ENCODE measurements around the gene RHAG.

DNA sequence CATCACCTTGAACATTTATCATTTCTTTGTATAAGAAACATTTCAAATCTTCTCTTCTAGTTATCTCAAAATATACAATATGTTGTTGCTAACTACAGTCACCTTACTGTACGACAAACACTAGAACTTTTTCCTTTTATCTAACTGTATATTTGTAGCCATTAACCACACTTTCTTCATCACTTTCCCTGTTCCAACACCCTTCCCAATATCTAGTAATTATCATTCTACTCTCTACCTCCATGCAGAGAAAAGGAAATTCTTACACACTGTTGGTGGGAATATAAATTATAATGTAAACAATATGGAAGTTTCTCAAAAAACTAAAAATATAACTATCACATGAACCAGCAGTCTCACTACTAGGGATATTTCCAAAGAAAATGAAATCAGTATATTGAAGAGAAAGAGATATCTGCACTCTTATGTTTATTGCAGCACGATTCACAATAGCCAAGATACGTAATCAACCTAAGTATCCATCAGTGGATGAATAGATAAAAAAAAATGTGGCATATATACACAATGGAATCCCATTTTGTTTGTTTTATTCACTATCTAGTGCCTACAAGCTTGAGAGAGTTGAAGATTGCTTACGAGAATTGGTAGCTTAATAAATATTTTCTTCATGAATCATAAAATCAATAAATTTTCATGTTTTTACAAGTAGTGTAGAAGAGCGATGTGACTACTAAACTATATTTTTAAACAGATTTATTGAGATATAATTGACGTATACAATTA lies 2.4 kb downstream of the RHAG start:
- TF ChIP-seq, protein P1, sequence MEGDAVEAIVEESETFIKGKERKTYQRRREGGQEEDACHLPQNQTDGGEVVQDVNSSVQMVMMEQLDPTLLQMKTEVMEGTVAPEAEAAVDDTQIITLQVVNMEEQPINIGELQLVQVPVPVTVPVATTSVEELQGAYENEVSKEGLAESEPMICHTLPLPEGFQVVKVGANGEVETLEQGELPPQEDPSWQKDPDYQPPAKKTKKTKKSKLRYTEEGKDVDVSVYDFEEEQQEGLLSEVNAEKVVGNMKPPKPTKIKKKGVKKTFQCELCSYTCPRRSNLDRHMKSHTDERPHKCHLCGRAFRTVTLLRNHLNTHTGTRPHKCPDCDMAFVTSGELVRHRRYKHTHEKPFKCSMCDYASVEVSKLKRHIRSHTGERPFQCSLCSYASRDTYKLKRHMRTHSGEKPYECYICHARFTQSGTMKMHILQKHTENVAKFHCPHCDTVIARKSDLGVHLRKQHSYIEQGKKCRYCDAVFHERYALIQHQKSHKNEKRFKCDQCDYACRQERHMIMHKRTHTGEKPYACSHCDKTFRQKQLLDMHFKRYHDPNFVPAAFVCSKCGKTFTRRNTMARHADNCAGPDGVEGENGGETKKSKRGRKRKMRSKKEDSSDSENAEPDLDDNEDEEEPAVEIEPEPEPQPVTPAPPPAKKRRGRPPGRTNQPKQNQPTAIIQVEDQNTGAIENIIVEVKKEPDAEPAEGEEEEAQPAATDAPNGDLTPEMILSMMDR (IDR thresholded peaks at IDR 0.05; ENCODE audit: insufficient read depth, low read depth, low read length) = no peak
- no peak for TF ChIP-seq EZH2 (IDR thresholded peaks at IDR 0.05; ENCODE audit: insufficient read depth, low read length)
